ENCODE measurements around the gene INVS. TPM values are rescaled to one million over a fixed set of nuclear protein-coding genes. Genes with fewer than 3 reads are reported as not detected.

Gene INVS
- total RNA-seq, 4 donors from 2014 or later = 8.2 to 59.2 (median 26.0) TPM

DNA sequence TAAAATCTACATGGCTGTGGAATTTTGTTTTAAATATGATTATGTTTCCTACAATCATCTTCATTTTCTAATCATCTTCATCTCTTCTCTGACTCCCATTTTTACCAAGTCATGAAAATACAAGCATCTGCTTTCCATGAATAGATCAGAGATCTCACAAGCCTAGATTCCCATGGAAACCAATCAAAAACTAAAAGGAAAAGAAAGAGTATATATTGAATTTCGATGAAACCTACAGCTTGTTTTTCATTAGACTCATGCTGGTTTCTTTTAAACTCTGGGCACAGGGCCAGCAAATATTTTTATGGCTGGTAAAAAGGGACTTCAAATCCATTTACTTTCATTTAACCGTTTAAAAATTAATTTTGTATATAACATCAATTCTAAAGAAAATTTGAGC lies 51.2 kb downstream of the INVS start:
- Histone ChIP-seq H3K4me3 (no peak overlapping the region), H3K27me3 (no peaks in the 10 kb centered on the region), H3K36me3 (no peaks in the 10 kb centered on the region), H3K4me1 (no peaks in the 10 kb centered on the region), H3K9me3 (no peaks in the 10 kb centered on the region), H3K27ac (no peak overlapping the region)
- DNase-seq = no peak
- intact Hi-C loops (cut with DNase I; ENCODE audit: low total_unique reads) = no loop called here
- TF ChIP-seq, protein P1, sequence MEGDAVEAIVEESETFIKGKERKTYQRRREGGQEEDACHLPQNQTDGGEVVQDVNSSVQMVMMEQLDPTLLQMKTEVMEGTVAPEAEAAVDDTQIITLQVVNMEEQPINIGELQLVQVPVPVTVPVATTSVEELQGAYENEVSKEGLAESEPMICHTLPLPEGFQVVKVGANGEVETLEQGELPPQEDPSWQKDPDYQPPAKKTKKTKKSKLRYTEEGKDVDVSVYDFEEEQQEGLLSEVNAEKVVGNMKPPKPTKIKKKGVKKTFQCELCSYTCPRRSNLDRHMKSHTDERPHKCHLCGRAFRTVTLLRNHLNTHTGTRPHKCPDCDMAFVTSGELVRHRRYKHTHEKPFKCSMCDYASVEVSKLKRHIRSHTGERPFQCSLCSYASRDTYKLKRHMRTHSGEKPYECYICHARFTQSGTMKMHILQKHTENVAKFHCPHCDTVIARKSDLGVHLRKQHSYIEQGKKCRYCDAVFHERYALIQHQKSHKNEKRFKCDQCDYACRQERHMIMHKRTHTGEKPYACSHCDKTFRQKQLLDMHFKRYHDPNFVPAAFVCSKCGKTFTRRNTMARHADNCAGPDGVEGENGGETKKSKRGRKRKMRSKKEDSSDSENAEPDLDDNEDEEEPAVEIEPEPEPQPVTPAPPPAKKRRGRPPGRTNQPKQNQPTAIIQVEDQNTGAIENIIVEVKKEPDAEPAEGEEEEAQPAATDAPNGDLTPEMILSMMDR (IDR thresholded peaks at IDR 0.05) = no peak
- no peak for TF ChIP-seq POLR2A (IDR thresholded peaks at IDR 0.05)

DNA sequence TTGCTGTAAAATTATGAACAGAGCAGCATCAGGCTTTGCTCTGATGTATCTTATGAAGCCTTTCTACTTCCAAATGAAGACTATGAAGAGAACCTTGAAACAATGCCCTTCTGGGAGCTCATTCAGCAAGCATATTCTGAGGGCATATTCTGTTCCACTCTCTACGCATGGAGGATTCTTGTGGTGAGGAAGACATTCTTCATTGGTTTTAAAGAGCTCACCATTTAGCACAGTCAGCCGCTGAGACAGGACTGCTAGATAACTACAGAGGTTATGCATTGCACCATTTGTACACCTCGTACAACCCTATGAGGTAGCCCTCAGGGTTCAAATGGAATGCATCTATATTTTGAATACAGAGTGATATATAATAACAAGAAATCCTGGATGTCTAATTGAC lies 61.0 kb downstream of the INVS start:
- intact Hi-C loops (cut with DNase I; ENCODE audit: low total_unique reads) = no loop called here
- H3K9me3 ChIP-seq = no peaks in the 10 kb centered on the region
- no peak for DNase-seq
- H3K27me3 ChIP-seq = no peaks in the 10 kb centered on the region
- no peak overlapping the region for H3K4me3 ChIP-seq
- H3K36me3 ChIP-seq = no peaks in the 10 kb centered on the region
- H3K27ac ChIP-seq = no peak overlapping the region
- TF ChIP-seq, protein P1 (IDR thresholded peaks at IDR 0.05) = no peak
- no peak for TF ChIP-seq POLR2A (IDR thresholded peaks at IDR 0.05)
- no peaks in the 10 kb centered on the region for H3K4me1 ChIP-seq

DNA sequence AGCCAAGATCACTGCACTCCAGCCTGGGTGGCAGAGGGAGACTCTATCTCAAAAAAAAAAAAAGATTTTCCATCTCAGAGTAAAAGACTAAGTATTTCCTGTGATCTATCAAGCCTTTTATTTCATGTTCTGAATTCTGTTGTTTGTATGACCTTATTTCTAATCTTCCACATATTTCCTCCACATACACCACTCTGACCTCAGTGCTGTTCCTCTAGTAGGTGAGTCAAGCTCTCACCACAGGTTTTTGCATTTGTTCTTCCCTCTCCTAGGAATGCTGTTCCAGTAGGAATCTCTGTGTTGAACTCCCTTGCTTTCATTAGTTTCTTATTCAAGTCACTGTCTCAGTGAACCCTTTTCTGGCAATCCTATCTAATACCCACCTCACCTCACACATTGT lies 68.1 kb downstream of the INVS start:
- intact Hi-C loops (cut with DNase I; ENCODE audit: low total_unique reads) = no loop called here
- no peaks in the 10 kb centered on the region for H3K4me1 ChIP-seq
- no peak overlapping the region for H3K27ac ChIP-seq
- H3K4me3 ChIP-seq = no peak overlapping the region
- no peaks in the 10 kb centered on the region for H3K36me3 ChIP-seq
- no peak for TF ChIP-seq POLR2A (IDR thresholded peaks at IDR 0.05)
- TF ChIP-seq, protein P1 (IDR thresholded peaks at IDR 0.05) = no peak
- H3K9me3 ChIP-seq = no peaks in the 10 kb centered on the region
- H3K27me3 ChIP-seq = no peaks in the 10 kb centered on the region
- DNase-seq = no peak

DNA sequence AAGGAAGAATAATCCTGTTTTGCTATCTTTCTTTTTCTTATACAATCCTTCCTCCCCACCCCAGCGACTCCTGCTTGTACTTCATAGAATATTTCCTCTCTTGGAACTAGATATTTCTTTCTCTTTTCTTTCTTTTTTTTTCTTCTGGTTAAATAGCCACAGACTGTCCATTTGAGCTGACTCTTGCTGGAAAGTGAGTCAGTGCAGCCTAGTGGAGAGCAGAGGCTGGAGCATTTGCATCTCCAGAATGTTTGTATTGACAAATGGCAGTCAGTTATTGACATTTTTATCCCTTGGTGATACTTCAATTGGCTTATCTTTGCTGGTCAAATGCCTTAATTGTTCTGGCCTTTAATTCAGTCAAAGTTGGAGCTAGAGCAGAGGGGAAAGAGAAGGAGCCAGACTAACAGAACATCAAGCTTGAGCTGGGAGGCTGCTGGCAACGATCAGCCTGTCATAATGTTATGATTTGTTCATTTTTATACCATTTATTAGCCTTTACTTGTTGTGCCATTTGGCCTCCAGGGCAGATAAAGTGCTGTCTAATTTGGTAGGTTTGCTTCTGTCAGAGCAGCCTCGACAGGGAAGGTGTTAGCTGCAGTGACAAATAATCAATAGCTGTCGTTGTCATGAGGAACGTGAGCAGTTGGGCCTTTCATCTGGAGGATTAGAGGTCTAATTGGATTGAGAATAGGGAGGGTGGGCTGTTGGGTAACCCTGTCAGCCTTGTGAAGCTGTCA lies 69.0 kb downstream of the INVS start:
- H3K27me3 ChIP-seq = no peaks in the 10 kb centered on the region
- H3K36me3 ChIP-seq = no peaks in the 10 kb centered on the region
- intact Hi-C loops (cut with DNase I; ENCODE audit: low total_unique reads) = no loop called here
- H3K4me1 ChIP-seq = no peaks in the 10 kb centered on the region
- TF ChIP-seq POLR2A (IDR thresholded peaks at IDR 0.05) = no peak
- TF ChIP-seq, protein P1 (IDR thresholded peaks at IDR 0.05) = no peak
- DNase-seq = no peak
- peaks cover 0 to 4% of the 10 kb centered on the region in 2 donors for H3K9me3 ChIP-seq
- no peak overlapping the region for H3K27ac ChIP-seq
- no peak overlapping the region for H3K4me3 ChIP-seq

DNA sequence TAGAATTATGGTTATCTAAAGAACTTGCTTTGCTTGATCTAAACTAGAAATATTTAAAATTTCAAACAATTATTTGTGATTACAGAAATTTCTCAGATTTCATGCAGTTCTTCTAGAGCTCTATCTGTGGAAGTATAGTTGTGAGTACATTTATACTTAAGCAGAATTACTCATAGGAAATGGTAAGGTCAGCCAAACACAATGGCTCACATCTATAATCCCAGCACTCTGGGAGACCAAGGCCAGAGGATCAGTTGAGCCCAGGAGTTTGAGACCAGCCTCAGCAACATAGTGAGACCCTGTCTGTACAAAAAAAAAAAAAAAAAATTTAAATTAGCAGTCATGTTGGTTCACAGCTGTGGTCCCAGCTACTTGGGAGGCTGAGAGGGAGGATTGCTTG lies 71.0 kb downstream of the INVS start:
- Histone ChIP-seq H3K27me3 (no peaks in the 10 kb centered on the region), H3K9me3 (peaks cover 0 to 4% of the 10 kb centered on the region in 2 donors), H3K4me1 (no peaks in the 10 kb centered on the region), H3K4me3 (no peak overlapping the region), H3K27ac (no peak overlapping the region), H3K36me3 (no peaks in the 10 kb centered on the region)
- intact Hi-C loops (cut with DNase I; ENCODE audit: low total_unique reads) = no loop called here
- TF ChIP-seq POLR2A (IDR thresholded peaks at IDR 0.05) = no peak
- TF ChIP-seq, protein P1 (IDR thresholded peaks at IDR 0.05) = no peak
- no peak for DNase-seq

All from uterus (tissue), 4 donors.